Non-pigmented ciliary epithelial cell (primary cell): ENCODE data around the gene SLC26A4.

Experiments
- DNase-seq: peaks from one replicate; pipeline ENCODE4 v3.0.0-alpha.2; 2010; ENCODE audit warnings: low read depth

SLC26A4 gene

GRCh38 chr7:107661081-107661864, 645 bp downstream of the SLC26A4 start:
- DNase-seq, result no peak

DNA sequence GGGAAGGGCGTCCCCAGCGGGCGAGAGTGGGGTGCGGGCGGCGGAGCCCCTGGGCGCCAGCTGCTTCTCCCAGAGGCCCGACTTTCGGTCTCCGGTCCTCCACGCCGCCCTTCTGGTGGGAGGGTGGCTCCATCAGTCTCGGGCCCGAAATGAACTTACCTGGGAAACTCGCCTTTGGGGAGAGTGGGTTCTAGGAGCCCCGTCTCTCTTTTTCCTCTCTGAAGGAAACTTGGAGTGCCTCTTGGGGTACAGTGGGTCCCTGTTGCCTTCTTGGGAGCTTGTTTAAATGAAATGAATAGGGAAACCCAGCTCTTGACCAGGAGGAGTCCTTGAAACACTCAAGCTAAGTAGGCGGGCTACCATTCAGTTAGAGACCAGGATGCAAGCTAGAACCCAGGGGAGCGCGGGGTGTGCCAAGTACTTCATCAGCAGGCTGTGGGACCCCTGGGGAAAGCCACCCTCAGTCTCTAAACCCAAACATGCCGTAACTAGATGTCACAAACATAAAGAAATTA, 1.3 kb downstream of the SLC26A4 start:
- DNase-seq, result no peak

DNA sequence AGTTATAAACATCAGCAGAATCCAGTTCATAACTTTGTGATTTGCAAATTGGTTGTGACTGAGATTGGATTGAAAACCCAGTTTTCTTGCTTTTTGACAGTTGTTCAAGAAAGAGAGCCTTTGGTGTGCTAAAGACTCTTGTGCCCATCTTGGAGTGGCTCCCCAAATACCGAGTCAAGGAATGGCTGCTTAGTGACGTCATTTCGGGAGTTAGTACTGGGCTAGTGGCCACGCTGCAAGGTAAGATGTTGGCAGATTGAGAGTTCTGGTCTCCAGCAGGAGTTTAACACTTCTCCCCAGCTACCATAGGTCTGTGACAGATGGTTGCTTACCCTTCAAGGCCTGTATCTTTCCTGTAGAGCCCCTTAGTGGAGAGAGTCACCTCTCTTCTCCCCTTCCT, 2.6 kb downstream of the SLC26A4 start:
- no peak for DNase-seq

DNA sequence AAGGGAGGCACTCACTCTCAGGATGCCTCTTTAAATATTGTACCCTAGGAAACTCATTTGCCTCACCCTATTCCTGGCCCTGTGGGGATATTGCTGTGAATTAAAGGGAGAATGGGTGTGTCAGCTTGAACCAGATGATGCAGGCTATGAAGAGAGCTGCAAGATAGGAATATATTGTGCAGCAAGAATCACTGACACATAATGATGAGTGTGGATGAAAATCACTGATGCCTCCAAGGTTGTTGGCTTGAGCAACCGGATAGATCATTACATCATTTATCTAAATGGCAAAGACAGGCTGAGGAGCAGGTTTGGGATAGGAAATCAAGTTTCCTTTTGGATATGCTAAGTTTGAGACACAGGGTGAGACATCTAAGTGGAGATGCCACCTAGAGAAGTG, 6.2 kb downstream of the SLC26A4 start:
- DNase-seq, result no peak

DNA sequence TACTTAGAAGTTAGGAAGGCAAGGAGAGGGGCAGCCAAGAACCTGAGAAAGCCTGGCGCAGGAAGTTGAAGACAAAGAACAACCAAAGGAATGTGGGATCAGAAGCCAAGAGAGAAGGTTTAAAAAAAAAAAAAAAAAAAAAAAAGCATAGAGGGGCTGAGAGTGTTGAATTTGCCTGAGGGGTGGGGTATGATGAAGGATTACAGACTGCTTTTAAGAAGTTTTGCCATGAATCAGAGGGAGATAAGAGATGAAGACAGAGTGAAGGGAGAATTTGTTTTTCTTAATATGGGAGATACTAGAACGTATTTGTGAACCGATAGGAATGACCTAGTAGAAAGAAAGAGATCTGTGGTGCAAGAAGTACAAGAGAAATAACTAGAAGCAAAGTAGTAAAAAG, 6.7 kb downstream of the SLC26A4 start:
- no peak for DNase-seq

GRCh38 chr7:107668296-107668695, 7.7 kb downstream of the SLC26A4 start:
- DNase-seq, result no peak

GRCh38 chr7:107672183-107672582, 11.6 kb downstream of the SLC26A4 start:
- DNase-seq, result no peak

- DNase-seq, result no peak
These were observed 15.6 kb downstream of the SLC26A4 start for GRCh38 chr7:107676249-107676648.

GRCh38 chr7:107678110-107678753, 17.6 kb downstream of the SLC26A4 start:
- no peak for DNase-seq

- no peak for DNase-seq
These were observed 19.9 kb downstream of the SLC26A4 start for GRCh38 chr7:107680478-107680877.

DNA sequence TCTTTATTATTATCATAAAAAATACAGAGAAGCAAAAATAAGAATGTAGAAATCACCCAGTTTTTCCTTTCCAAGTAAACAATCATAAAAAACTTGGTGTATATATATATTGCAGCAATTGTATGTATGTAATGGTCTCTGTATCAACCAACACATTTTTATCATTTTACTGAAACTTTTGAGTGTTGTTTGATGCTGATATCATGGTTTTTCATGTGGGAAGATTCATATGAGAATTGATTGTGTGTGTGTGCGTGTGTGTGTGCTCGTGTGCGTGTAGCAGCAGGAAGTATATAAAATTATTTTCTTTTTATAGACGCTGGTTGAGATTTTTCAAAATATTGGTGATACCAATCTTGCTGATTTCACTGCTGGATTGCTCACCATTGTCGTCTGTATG, 22.3 kb downstream of the SLC26A4 start:
- no peak for DNase-seq

DNA sequence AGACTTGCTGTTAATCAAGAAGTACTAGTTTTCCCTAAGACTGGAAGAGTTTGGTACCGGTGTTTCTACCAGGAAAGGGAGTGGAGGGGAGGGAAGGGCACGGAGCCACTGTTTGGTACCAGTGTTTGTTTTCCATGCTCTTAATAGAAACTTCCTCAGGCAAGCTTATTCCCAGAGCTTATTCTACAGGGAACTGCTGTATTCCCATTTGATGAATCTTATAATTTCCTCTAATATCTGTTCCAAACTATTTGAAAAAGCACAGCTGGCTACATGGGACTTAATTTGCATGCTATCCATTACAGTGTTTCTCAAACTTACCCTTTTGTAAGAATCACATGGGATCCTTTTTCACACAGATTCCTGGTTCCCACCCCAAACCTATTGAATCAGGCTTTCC, 23.7 kb downstream of the SLC26A4 start:
- DNase-seq, result no peak

- DNase-seq, result no peak
These were observed 24.4 kb downstream of the SLC26A4 start for GRCh38 chr7:107684947-107685463.

DNA sequence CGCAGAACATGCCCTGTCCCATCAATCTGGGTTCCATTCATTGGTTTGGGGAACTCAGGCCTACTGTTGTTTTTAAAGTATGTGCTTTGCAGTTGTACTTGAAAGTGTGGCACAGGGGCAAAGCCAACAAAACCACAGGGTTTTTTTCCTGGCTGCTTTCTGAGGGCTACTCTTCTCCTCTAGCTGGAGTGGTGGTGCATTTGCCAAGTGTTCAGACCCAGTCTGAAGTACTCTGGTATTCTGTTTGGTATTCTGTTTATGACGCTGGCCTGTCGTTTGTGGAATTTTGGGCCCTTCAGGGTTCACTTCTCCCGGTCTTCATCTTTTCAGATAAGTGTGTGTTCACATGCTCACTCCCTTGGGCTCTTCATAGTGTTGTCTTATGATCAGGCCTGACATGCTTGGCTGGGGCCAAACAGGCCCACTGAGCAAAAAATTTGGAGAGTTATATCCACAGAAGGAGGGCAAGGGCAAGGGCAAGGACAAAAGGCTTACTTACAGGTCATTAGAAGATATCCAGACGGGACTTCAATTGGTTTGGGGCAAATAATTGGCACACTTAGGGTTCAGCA, 26.3 kb downstream of the SLC26A4 start:
- DNase-seq, result no peak

GRCh38 chr7:107687656-107688055, 27.0 kb downstream of the SLC26A4 start:
- DNase-seq, result no peak

DNA sequence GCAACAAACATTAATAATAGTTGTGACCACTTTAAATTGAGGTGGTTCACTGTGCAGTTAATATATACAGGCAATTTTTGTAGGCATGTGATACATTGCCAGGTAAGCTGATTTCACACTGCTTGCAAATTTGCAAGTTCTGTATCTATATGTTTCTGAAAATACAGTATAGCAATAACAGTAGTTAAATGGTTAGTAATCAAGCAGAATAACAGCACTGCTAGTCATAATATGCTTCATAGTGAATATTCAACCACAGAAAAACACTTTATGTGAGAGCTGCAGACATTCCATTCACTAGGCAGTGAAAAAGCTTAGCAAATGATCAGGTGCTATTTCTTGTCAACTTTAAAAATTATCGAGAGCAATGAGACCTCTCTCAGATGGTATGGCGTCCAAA, 28.9 kb downstream of the SLC26A4 start:
- DNase-seq, result no peak

DNA sequence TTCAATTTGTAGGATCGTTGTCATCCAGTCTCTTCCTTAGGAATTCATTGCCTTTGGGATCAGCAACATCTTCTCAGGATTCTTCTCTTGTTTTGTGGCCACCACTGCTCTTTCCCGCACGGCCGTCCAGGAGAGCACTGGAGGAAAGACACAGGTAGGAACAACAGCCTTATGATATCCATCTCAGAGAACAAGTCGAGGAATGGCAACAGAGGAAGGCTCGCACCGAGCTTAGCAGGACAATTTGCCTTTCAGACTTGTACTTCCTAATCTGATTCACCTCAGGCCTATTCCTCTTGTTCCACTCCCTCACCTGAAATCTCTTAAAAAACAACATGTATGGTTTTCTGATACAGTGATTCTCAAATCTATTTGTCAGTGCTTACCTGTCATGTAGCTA, 29.5 kb downstream of the SLC26A4 start:
- DNase-seq, result no peak

DNA sequence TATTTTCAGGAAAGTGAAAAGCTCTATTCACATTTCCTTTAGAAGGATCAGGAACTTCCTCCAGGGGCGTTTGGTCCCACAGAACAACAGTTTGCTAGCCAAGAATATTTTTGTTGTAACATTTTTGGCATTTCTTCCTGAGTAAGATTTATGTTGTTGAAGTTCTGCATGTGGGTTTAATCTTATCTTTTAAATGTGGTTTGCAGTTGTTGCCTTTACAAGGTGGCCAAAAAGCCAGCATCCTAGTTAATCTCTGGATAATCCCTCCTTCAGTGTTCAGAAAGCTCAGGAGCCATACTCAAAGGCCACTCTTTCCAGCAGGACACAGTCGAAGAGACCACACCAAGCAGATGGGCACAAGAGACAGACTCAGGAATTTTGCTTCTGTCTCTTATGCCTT, 30.0 kb downstream of the SLC26A4 start:
- no peak for DNase-seq

- no peak for DNase-seq
These were observed 31.1 kb downstream of the SLC26A4 start for GRCh38 chr7:107691716-107692115.

GRCh38 chr7:107692501-107692900, 31.9 kb downstream of the SLC26A4 start:
- DNase-seq, result no peak

- DNase-seq, result no peak
These were observed 32.8 kb downstream of the SLC26A4 start for GRCh38 chr7:107693396-107693795.

- DNase-seq, result no peak
These were observed 33.8 kb downstream of the SLC26A4 start for GRCh38 chr7:107694386-107694785.

- DNase-seq, result no peak
These were observed 35.8 kb downstream of the SLC26A4 start for GRCh38 chr7:107696330-107696946.
